ENCODE measurements around the gene DLG4.

DNA sequence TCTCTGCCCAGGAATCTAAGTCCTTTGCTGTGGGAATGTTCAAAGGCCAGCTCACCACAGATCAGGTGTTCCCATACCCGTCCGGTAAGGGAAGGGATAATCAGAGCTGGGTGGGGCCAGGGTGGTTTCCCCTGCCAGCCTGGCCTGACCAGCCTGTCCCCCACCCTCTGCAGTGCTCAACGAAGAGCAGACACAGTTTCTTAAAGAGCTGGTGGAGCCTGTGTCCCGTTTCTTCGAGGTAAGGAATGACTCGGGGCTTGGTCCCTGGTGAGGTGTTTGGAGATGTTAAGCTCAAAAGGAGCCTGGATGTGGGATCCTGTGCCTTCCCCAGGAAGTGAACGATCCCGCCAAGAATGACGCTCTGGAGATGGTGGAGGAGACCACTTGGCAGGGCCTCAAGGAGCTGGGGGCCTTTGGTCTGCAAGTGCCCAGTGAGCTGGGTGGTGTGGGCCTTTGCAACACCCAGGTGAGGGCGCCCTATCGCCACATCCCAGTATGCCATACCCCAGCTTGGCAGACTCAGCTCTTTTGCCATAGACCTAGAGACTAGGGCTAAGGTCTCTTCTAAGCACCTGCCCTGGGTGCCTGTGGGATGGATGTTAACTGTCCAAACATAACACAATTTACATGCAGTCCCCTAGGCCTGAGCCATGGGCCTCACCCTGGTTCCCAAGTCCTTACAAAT is 1.1 kb upstream of the DLG4 start:
- TF ChIP-seq, protein P1, sequence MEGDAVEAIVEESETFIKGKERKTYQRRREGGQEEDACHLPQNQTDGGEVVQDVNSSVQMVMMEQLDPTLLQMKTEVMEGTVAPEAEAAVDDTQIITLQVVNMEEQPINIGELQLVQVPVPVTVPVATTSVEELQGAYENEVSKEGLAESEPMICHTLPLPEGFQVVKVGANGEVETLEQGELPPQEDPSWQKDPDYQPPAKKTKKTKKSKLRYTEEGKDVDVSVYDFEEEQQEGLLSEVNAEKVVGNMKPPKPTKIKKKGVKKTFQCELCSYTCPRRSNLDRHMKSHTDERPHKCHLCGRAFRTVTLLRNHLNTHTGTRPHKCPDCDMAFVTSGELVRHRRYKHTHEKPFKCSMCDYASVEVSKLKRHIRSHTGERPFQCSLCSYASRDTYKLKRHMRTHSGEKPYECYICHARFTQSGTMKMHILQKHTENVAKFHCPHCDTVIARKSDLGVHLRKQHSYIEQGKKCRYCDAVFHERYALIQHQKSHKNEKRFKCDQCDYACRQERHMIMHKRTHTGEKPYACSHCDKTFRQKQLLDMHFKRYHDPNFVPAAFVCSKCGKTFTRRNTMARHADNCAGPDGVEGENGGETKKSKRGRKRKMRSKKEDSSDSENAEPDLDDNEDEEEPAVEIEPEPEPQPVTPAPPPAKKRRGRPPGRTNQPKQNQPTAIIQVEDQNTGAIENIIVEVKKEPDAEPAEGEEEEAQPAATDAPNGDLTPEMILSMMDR (IDR thresholded peaks at IDR 0.05): no peak
- TF ChIP-seq ZNF263 (CRISPR knock-in tag; IDR thresholded peaks at IDR 0.05; ENCODE audit: low read depth): no peak
